Measurements from ENCODE around the gene TMIGD3.
"Not testable (repeated sequence)": the region's sequence is repeated elsewhere in the genome, so short reads cannot be mapped to it uniquely, and the experiment has no call there.

The TMIGD3 gene

DNA sequence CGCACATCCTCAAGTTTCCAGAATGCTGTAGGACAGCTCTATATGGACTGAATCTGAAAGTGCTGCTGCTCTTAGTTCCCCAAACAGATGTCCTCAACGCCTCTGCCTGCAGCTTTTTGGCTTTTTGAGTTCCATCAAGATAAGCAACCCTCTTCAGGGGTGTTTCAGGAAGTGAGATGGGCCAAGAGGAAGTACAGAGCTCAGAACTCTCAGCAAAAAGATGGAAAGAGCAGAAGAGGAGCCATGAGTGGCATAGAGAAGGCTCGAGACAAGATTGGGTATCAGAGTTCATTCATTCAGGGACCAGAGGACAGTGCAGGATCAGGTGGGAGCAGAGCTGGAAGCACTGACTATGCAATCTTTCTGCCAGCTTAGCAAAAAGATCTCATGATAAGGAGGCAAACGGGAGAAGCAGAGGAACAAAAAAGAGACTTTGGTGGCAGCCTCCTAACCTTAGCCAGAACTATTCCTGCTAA is at the start of gene TMIGD3, which contains the start of gene ADORA3:
TMIGD3 (minus strand) TSS at position 49 of the 476 bp plus-strand sequence. CDS start 279 bp downstream, outside the sequence.
ADORA3 (minus strand) TSS at position 49 of the 476 bp plus-strand sequence. CDS start 279 bp downstream, outside the sequence.
- peak; percentile 50 for FAIRE-seq
- no peak for DNase-seq (ENCODE audit: extremely low spot score, insufficient read length, low read depth)

DNA sequence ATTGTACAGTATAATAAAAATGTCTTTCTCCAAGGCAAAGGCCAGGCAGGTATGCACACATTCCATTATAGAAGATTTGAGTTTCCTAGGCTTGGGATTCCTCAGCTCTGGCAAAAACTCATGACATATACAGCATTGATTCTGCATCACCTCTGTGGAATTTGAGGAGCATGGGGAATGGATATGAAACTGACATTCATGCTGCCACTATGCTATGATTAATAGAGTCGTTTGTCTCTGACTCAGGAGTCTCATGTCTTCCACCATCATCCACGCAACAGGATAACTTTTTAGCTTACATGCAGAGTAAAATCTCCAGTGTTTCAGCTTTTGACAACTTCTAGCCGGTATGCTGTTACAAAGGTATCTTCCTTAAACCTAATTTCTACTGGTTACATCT is 49.8 kb upstream of the TMIGD3 start:
- FAIRE-seq: no peak
- DNase-seq (ENCODE audit: extremely low spot score, insufficient read length, low read depth): no peak

DNA sequence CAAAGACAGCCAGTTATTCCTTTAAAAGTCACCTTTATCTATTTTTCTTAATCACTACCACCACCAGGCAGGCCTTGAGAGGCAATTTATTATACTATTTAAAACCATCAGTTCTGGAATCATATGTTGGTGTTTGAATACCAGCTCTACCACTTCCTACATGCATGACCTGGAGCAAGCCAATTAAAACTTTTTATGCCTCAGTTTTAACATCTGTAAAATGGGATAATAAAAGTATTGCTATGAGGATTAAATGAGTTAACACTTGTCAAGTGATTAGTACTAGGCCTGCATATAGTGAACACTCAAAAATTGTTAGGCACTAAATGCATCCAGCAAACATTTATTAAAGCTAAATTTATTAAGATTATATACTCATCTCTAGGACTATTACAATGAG is 49.2 kb upstream of the TMIGD3 start:
- FAIRE-seq (no peak), DNase-seq (ENCODE audit: extremely low spot score, insufficient read length, low read depth) (no peak)

DNA sequence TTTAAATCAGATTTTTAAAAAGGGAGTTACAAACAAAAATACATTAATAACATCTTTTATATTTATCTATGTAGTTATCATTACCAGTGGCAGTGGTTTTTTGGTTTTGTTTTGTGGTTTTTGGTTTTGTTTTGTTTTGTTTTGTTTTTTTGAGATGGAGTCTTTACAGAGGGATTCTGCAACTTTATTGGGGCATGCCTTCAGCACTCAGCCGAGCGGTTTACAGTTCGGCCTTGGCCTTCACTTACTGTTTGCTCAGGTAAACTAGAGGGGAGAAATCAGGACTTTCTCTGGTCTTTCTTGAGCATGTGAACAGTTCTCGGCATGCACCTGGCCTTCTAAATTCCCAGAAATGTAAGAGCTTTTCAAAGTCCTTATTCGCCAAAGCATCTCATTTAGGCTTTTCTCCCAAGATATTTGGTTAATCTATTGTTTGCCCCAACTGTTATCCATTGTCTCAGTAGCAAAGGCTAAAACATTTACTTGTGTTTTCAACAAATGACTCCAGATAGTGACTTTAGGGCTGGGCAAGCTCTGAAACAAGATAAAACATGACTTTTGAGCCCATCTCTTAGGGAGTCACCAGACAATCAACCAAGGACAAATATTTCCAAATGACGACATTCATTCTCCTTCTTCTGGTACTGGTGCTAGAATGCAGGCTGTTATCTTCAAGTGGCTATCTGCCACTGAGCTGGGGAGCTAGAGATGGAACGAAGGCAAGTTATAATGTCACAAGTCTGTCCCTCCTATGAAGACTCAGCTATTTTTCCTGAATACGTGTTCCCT is 48.4 kb upstream of the TMIGD3 start:
- no peak for FAIRE-seq
- no peak for DNase-seq (ENCODE audit: extremely low spot score, insufficient read length, low read depth)

- DNase-seq (ENCODE audit: extremely low spot score, insufficient read length, low read depth); FAIRE-seq: not testable (repeated sequence)
Measured at GRCh38 chr1:111547786-111548185, 44.4 kb upstream of the TMIGD3 start.

DNA sequence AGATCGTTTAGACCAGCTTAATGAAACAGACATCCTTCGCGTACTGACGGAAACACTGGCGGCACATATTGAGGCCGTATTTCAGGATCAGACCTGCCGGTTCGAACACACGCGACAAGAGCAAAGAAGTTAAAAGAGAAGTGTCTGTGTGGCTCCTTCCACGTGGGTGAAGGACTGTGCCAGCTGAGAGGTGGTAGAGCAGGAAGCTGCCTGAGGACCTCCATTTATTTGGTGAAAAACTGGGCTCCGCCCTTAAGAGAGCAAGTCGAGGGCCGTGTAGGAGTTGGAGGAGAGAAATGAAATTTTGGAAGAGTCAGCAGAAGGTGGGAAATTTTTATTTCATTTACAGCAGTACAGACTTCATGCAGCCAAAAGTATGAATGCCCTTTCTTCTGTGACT is 38.8 kb upstream of the TMIGD3 start:
- DNase-seq (ENCODE audit: extremely low spot score, insufficient read length, low read depth): no peak
- FAIRE-seq: no peak

GRCh38 chr1:111541721-111542120 is 38.3 kb upstream of the TMIGD3 start:
- DNase-seq (ENCODE audit: extremely low spot score, insufficient read length, low read depth): no peak
- no peak for FAIRE-seq

- DNase-seq (ENCODE audit: extremely low spot score, insufficient read length, low read depth) (no peak), FAIRE-seq (no peak)
Measured at GRCh38 chr1:111540928-111541327, 37.5 kb upstream of the TMIGD3 start.

GRCh38 chr1:111538343-111539025 is 35.1 kb upstream of the TMIGD3 start:
- FAIRE-seq: no peak
- no peak for DNase-seq (ENCODE audit: extremely low spot score, insufficient read length, low read depth)

- FAIRE-seq (no peak), DNase-seq (ENCODE audit: extremely low spot score, insufficient read length, low read depth) (no peak)
Measured at GRCh38 chr1:111535256-111536191, 32.1 kb upstream of the TMIGD3 start.

GRCh38 chr1:111520053-111520452 is 16.6 kb upstream of the TMIGD3 start:
- no peak for FAIRE-seq

GRCh38 chr1:111517469-111518225 is 14.2 kb upstream of the TMIGD3 start:
- peak; percentile 26 for FAIRE-seq
- DNase-seq (ENCODE audit: extremely low spot score, insufficient read length, low read depth): no peak

More at GRCh38 chr1:111520053-111520452, 16.6 kb upstream of the TMIGD3 start:
- DNase-seq (ENCODE audit: extremely low spot score, insufficient read length, low read depth): no peak

DNA sequence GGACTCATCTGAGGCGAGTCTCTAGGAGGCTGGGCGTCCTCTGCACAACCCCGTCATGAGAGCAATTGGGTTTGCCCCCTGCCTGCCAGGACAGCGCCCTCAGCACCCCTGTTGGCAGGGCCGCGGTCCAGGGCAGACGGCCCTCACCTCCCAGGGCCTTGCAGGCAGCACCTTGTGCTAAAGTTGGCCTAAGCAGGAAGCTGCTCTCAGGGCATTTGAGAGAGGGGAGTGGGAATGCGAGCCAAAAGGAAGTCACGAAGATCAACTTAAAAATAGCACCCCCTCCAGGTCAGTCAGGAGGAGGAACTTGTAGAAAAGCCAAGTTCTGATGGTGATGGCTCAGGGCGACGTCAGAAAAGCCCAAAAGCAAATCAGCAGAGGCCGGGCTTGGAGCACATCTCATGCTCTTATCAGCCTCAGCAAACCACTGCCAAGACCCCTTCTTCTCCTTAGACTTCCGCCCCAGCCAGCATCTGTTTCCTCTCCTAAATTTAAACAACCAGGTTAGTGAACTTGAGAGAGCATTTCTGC is 12.6 kb upstream of the TMIGD3 start:
- peak; percentile 35 for DNase-seq (ENCODE audit: extremely low spot score, insufficient read length, low read depth)

DNA sequence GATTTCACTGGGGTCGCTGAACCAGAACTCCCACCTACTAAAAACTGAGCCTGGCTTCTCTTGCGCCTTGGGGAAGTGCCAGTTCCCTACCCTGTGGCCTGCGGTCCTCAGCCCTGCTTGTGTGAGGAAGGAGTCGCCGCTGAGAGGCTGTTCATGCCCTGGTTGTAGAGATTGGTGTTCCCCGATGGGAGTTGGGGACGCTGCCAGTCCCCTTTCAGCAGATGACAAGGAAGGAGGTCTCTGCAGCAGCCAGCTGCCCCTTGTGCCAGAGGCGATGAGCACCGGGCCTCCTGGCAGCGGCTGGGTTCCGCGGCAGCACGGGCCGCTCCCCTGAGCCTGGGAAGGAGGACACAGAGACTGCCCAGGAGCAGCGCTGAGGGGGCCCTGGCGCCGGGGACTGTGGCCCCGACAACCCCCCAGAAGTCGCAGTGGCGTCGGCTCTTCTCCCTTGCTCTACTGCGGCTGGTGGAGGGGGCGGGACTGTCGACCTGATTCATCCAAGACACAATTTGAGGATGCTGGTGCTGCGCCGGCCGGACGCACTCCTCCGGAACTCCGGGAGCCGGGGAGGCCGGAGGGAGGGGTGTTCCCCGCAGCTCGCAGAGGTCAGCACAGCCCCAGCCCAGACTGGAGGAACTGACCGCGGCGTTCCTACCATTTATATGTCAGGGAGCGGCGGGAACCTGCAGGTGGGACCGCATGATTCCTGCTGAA is 12.0 kb upstream of the TMIGD3 start:
- no peak for DNase-seq (ENCODE audit: extremely low spot score, insufficient read length, low read depth)

More for the DNA sequence above, 12.6 kb upstream of the TMIGD3 start:
- peak; percentile 65 for FAIRE-seq

DNA sequence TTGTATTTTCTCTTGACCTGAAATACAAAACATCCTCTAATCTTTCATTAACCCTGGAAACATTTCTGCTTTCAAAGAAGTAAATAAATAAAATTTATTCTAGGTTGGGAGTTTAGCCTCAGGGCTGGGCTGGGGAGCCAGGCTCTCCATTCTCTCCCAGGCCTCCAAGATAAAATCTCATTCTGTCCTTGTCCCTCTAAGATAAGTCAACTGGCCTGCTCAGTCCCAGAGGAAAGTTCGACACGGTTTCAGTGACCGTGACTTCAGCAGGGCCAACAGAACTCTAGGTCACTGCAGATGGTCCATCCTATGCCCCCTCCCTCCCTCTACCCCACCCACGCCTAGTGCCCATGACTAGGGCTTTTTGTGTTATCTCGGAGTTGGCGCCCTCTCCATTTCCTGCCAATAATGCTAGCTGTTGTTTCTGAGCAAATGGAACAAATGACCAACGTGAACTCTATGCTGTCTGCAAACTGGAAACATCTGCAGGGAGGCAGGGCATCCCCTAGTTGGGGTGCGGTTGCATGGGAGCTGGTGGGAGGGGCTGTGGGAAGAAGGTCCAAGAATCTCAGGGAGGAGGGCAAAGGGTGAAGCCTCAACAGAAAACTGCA is 10.1 kb upstream of the TMIGD3 start:
- no peak for FAIRE-seq
- DNase-seq (ENCODE audit: extremely low spot score, insufficient read length, low read depth): no peak

More for the DNA sequence above, 12.0 kb upstream of the TMIGD3 start:
- no peak for FAIRE-seq

- DNase-seq (ENCODE audit: extremely low spot score, insufficient read length, low read depth) (no peak), FAIRE-seq (no peak)
Measured at GRCh38 chr1:111512931-111513330, 9.5 kb upstream of the TMIGD3 start.

- FAIRE-seq (no peak), DNase-seq (ENCODE audit: extremely low spot score, insufficient read length, low read depth) (no peak)
Measured at GRCh38 chr1:111512132-111512889, 8.9 kb upstream of the TMIGD3 start.
